ENCODE results near the gene TSLP.

The TSLP gene

GRCh38 chr5:111071413-111071812 is at the start of gene TSLP:
Gene TSLP (plus strand): TSS chr5:111071713. CDS start chr5:111071891, 178 bp downstream.
- no peak for DNase-seq (ENCODE audit: low spot score)

- DNase-seq (ENCODE audit: low spot score), result no peak
Measured at GRCh38 chr5:111022301-111022700, 49.2 kb upstream of the TSLP start.

- DNase-seq (ENCODE audit: low spot score), result no peak
Measured at GRCh38 chr5:111028865-111029264, 42.6 kb upstream of the TSLP start.

GRCh38 chr5:111043712-111044506 is 27.6 kb upstream of the TSLP start:
- DNase-seq (ENCODE audit: low spot score), result no peak

GRCh38 chr5:111058064-111058463 is 13.4 kb upstream of the TSLP start:
- DNase-seq (ENCODE audit: low spot score), result no peak

GRCh38 chr5:111060169-111060568 is 11.3 kb upstream of the TSLP start:
- no peak for DNase-seq (ENCODE audit: low spot score)

- DNase-seq (ENCODE audit: low spot score), result no peak
Measured at GRCh38 chr5:111061618-111062017, 9.9 kb upstream of the TSLP start.

GRCh38 chr5:111063709-111064322 is 7.7 kb upstream of the TSLP start:
- DNase-seq (ENCODE audit: low spot score), result no peak

GRCh38 chr5:111066261-111066938 is 5.1 kb upstream of the TSLP start:
- DNase-seq (ENCODE audit: low spot score), result no peak

GRCh38 chr5:111068213-111068612 is 3.3 kb upstream of the TSLP start:
- DNase-seq (ENCODE audit: low spot score), result no peak

- no peak for DNase-seq (ENCODE audit: low spot score)
Measured at GRCh38 chr5:111069839-111070238, 1.7 kb upstream of the TSLP start.

GRCh38 chr5:111070272-111071134 is 1.0 kb upstream of the TSLP start:
- no peak for DNase-seq (ENCODE audit: low spot score)

- no peak for DNase-seq (ENCODE audit: low spot score)
Measured at GRCh38 chr5:111072949-111073682, 1.6 kb downstream of the TSLP start.

- DNase-seq (ENCODE audit: low spot score), result no peak
Measured at GRCh38 chr5:111074244-111074643, 2.7 kb downstream of the TSLP start.

GRCh38 chr5:111075520-111075919 is 4.0 kb downstream of the TSLP start:
- no peak for DNase-seq (ENCODE audit: low spot score)

- DNase-seq (ENCODE audit: low spot score), result no peak
Measured at GRCh38 chr5:111076091-111076490, 4.6 kb downstream of the TSLP start.

- no peak for DNase-seq (ENCODE audit: low spot score)
Measured at GRCh38 chr5:111077678-111078077, 6.2 kb downstream of the TSLP start.

GRCh38 chr5:111079846-111080245 is 8.3 kb downstream of the TSLP start:
- DNase-seq (ENCODE audit: low spot score), result no peak

GRCh38 chr5:111083323-111083722 is 11.8 kb downstream of the TSLP start:
- no peak for DNase-seq (ENCODE audit: low spot score)

- DNase-seq (ENCODE audit: low spot score), result peak; percentile 93
Measured at GRCh38 chr5:111092062-111092853, 20.7 kb downstream of the TSLP start, which contains the start of gene WDR36. Gene WDR36 (plus strand): TSS chr5:111092348. CDS start chr5:111092457, 109 bp downstream.
